Medulla oblongata (tissue), 1 donor: ENCODE measurements around the gene NRXN3.
A peak's percentile ranks its signal among the peaks of the same experiment; 100 is the strongest.

Experiments
- DNase-seq: peaks from one replicate; pipeline ENCODE4 v3.0.0-alpha.2; 2015; ENCODE audit errors: extremely low spot score

Gene NRXN3

GRCh38 chr14:78637489-78637888, 467.3 kb downstream of the NRXN3 start:
- DNase-seq: no peak

- DNase-seq: no peak
Measured at GRCh38 chr14:78637908-78638475, 467.8 kb downstream of the NRXN3 start.

- no peak for DNase-seq
Measured at GRCh38 chr14:78638926-78639325, 468.8 kb downstream of the NRXN3 start.

GRCh38 chr14:78644824-78645559, 474.8 kb downstream of the NRXN3 start:
- no peak for DNase-seq

GRCh38 chr14:78652727-78653126, 482.6 kb downstream of the NRXN3 start:
- DNase-seq: no peak

- no peak for DNase-seq
Measured at GRCh38 chr14:78653173-78653572, 483.0 kb downstream of the NRXN3 start.

- DNase-seq: no peak
Measured at GRCh38 chr14:78657451-78657850, 487.3 kb downstream of the NRXN3 start.

GRCh38 chr14:78664841-78665240, 494.7 kb downstream of the NRXN3 start:
- no peak for DNase-seq

- DNase-seq: no peak
Measured at GRCh38 chr14:78666336-78667056, 496.3 kb downstream of the NRXN3 start.

- no peak for DNase-seq
Measured at GRCh38 chr14:78667141-78667540, 497.0 kb downstream of the NRXN3 start.

GRCh38 chr14:78673845-78674244, 503.7 kb downstream of the NRXN3 start:
- no peak for DNase-seq

- no peak for DNase-seq
Measured at GRCh38 chr14:78674820-78675219, 504.6 kb downstream of the NRXN3 start.

- DNase-seq: no peak
Measured at GRCh38 chr14:78683206-78683605, 513.0 kb downstream of the NRXN3 start.

GRCh38 chr14:78683981-78684380, 513.8 kb downstream of the NRXN3 start:
- DNase-seq: no peak

- no peak for DNase-seq
Measured at GRCh38 chr14:78688503-78688902, 518.3 kb downstream of the NRXN3 start.

- DNase-seq: no peak
Measured at GRCh38 chr14:78690836-78691235, 520.7 kb downstream of the NRXN3 start.

GRCh38 chr14:78697341-78697740, 527.2 kb downstream of the NRXN3 start:
- DNase-seq: peak; percentile 17

GRCh38 chr14:78698991-78699390, 528.8 kb downstream of the NRXN3 start:
- no peak for DNase-seq

- DNase-seq: no peak
Measured at GRCh38 chr14:78700236-78700635, 530.1 kb downstream of the NRXN3 start.

- DNase-seq: no peak
Measured at GRCh38 chr14:78701246-78701645, 531.1 kb downstream of the NRXN3 start.

- no peak for DNase-seq
Measured at GRCh38 chr14:78704965-78705364, 534.8 kb downstream of the NRXN3 start.

- DNase-seq: no peak
Measured at GRCh38 chr14:78705989-78706388, 535.8 kb downstream of the NRXN3 start.
